A172 (cell line): ENCODE data around the gene IL10RB. TPM values are rescaled to one million over a fixed set of nuclear protein-coding genes. Genes with fewer than 3 reads are reported as not detected.
A peak's percentile ranks its signal among the peaks of the same experiment; 100 is the strongest.
"Not testable (repeated sequence)": the region's sequence is repeated elsewhere in the genome, so short reads cannot be mapped to it uniquely, and the experiment has no call there.

Experiments used
- DNase-seq: peaks from one replicate; pipeline ENCODE4 v3.0.0-alpha.2; 2015; ENCODE audit warnings: low spot score
- total RNA-seq: library from RNA; depleted of rRNA; stranded (reverse); fragments of >200 nt; shearing (Covaris generic); gene quantifications from 2 replicates; pipeline ENCODE4 v1.2.3, GENCODE V29; 2014

Gene IL10RB
- total RNA-seq, 1 experiment from 2014 or later, result 64.9 TPM

- DNase-seq, result no peak
Measured at GRCh38 chr21:33240404-33240803, 25.8 kb upstream of the IL10RB start.

DNA sequence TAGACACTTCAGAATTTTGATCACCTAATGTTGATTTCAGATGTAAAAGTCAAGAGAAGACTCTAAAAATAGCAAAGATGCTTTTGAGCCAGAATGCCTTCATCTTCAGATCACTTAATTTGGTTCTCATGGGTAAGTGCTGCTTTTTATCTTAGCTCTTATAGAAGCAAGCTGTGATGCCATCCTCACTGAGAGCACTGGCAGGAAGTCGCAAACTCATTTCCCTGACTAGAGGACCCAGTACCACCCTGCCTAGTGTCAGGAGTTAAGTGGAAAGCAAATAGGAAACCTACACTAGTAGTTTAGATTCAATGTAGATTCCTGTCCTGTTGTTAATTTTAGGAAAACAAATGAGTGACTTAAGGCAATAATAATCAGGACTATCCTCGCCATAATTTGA lies 24.3 kb upstream of the IL10RB start:
- no peak for DNase-seq

DNA sequence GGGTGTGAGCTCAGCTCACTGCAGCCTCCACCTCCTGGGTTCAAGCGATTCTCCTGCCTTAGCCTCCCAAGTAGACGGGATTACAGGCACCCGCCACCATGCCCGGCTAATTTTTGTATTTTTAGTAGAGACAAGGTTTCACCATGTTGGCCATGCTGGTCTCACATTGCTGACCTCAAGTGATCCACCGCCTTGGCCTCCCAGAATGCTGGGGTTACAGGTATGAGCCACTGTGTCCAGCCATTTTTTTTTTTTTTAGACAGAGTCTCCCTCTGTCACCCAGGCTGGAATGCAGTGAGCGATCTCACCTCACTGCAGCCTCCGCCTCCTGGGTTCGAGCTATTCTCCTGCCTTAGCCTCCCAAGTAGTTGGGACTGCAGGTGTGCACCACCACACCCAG lies 23.3 kb upstream of the IL10RB start:
- not testable (repeated sequence) for DNase-seq

- DNase-seq, result no peak
Measured at GRCh38 chr21:33244082-33244778, 21.9 kb upstream of the IL10RB start.

DNA sequence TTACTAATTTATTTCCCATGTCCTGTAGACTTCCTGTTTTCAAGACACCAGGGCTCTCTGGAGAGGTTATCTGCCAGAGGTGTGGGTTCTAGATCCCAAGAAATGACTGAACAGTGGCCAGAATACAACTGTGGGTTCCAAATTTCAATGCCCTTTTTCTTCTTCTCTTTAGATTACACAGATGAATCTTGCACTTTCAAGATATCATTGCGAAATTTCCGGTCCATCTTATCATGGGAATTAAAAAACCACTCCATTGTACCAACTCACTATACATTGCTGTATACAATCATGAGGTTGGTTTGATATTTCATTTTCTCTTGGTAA lies 21.4 kb upstream of the IL10RB start:
- DNase-seq, result no peak

DNA sequence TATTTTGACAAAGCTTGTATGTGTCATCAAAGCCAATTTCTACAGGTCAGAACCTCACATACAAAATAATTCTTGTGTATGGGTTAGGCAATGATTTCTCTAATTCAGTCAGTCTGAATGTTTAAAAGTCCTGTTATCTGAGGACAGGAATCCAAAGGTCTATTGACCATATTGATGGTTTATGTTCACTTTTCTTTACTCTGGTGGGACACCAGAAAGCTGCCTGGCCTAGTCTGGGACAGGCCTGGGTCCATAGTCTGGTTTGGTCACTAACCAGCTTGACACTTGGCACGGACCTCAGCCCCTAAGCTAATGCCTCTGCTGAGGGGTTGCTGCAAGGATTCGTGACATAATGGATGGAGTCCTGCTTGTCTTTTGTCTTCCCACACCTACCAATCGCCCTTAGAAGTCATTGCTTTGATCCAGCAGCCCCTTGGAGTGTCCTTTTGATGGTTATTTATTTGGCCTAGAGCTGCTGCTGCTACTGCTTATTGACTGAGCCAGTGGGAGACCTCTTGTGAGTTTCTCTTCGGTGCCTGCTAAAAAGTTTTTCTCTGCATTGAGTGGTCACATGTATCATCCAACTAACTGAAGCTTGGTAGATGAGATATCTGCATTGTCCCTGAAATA lies 20.8 kb upstream of the IL10RB start:
- no peak for DNase-seq

DNA sequence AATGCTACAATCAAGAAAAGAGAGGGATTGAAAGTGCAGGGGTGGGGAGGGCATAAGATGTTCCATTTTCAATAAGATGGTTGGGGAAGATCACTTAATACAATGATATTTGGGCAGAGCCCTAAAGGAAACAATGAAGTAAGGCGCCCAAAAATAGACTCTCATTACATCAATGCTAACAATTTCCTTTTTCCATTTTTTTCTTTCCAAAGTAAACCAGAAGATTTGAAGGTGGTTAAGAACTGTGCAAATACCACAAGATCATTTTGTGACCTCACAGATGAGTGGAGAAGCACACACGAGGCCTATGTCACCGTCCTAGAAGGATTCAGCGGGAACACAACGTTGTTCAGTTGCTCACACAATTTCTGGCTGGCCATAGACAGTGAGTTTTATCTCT lies 19.7 kb upstream of the IL10RB start:
- DNase-seq, result no peak

- DNase-seq, result no peak
Measured at GRCh38 chr21:33246963-33247362, 19.2 kb upstream of the IL10RB start.

GRCh38 chr21:33247599-33247998 lies 18.6 kb upstream of the IL10RB start:
- DNase-seq, result no peak

DNA sequence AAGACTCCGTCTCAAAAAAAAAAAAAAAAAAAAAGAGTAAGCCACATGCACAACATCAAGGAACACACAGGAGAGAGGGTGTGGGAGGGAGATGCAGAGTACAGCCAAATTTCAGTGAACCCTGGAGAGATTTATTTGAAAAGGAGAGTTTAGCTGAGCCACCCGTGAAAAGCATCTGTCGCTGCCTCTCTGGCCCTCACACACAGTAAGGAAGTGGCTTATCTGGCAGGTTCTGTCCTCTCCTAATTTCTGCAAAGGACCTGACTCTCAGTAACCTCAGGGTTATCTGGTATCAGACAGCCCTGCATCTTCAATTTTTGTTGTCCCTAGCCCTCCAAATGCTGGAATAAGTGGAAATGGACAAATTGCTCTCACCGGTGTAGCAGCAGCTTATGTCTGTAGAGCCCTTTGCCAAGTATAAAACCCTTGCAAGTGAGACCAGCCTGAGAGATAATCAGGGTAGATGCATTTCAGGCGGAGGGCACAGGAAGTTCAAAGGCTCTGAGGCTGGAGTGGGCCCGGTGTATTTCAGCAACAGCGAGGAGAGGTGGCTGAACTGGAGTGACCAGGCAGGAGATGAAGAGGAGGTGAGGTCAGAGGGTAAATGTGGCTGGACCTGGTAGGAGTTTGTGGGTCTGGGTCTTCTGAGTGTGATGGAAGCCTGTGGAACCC lies 16.7 kb upstream of the IL10RB start:
- DNase-seq, result no peak

- no peak for DNase-seq
Measured at GRCh38 chr21:33251119-33251518, 15.0 kb upstream of the IL10RB start.

GRCh38 chr21:33253382-33253781 lies 12.8 kb upstream of the IL10RB start:
- not testable (repeated sequence) for DNase-seq

DNA sequence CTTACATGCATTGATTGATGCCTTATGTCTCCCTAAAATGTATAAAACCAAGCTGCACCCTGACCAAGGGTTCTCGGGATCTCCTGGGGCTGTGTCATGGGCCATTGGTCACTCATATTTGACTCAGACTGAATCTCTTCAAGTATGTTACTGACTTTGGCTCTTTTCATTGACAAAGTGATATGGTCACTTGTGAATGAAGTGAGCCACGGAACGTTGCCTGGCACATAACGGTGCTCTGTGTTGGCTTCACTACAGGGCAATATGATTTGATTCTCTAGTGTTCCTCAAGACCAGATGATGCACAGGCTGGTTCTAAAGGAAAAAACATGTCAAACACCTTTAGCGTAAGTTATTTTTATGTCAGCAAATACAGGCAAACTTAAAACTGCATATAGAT lies 11.4 kb upstream of the IL10RB start:
- DNase-seq, result no peak

DNA sequence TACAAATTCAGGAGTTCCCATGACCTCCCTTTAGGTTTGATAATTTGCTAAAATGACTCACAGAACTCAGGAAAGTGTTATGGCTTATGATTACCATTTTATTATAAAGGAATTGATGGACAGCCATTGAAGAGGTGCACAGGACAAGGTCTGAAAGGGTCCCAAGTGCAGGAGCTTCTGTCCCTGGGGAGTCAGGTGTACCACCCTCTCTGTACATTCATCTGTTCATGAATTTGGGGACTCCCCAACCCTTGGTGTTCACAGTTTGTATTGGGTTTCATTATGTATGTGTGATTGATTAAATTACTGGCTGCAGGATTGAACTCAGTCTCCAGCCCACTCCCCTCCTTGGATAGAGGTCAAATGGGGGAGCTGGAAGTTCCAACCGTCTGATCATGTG lies 10.8 kb upstream of the IL10RB start:
- no peak for DNase-seq

GRCh38 chr21:33256019-33256418 lies 10.1 kb upstream of the IL10RB start:
- DNase-seq, result no peak

GRCh38 chr21:33257094-33257803 lies 8.9 kb upstream of the IL10RB start:
- no peak for DNase-seq

- no peak for DNase-seq
Measured at GRCh38 chr21:33258475-33258874, 7.7 kb upstream of the IL10RB start.

DNA sequence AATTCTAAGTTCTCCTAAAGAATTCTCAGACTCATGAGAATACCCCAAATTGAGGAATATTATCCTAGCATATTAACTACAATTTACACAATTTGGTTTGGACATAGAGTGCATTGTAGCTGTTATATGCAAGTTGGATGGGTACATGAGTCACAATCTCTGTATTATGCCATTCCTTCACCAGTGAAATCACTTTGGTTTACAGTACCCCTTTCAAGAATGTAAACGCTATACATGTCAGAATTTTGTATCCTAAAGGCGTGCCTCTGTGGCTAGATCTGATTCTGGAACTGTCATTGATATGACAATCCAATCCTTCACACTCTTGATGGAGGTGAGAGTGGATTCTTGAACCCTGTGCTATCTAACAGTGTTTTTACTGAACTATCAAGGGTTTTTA lies 6.7 kb upstream of the IL10RB start:
- DNase-seq, result no peak

- no peak for DNase-seq
Measured at GRCh38 chr21:33259995-33260394, 6.2 kb upstream of the IL10RB start.

DNA sequence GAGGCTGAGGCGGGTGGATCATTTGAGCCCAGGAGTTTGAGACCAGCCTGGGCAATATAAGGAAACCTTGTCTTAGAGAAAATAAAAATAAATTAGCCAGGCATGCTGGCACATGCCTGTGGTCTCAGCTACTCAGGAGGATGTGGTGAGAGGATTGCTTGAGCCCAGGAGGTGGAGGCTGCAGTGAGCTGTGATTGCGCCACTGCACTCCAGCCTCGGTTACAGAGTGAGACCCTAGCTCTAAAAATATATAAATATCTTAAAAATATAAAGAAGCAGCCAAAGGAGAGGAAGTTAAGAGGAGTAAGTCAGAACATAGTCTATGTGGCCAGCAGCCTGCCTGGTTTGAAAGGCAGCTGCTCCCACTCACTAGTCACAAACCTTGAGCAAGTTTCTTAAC lies 4.5 kb upstream of the IL10RB start:
- DNase-seq, result peak; percentile 49

DNA sequence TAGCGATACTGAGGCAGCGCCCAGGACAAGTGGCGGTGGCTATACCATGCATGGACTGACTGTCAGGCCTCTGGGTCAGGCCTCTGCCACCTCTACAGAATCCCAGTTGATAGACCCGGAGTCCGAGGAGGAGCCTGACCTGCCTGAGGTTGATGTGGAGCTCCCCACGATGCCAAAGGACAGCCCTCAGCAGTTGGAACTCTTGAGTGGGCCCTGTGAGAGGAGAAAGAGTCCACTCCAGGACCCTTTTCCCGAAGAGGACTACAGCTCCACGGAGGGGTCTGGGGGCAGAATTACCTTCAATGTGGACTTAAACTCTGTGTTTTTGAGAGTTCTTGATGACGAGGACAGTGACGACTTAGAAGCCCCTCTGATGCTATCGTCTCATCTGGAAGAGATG lies 3.2 kb upstream of the IL10RB start:
- DNase-seq, result no peak

- no peak for DNase-seq
Measured at GRCh38 chr21:33264561-33264960, 1.6 kb upstream of the IL10RB start.

GRCh38 chr21:33265664-33266049 lies 510 bp upstream of the IL10RB start:
- no peak for DNase-seq
